Heart right ventricle (tissue), 16 donors: ENCODE data around the gene RAB35. TPM values are rescaled to one million over a fixed set of nuclear protein-coding genes. Genes with fewer than 3 reads are reported as not detected.

Experiments
- ATAC-seq, 8 donors: fragments of 200-7000 bp; cut with Tn5 transposase; one replicate each; pipeline ENCODE4 v1.9.1; 2020; ENCODE audit warnings: mild to moderate bottlenecking in 8 of 8, moderate library complexity in 8 of 8, moderate number of reproducible peaks in 1 of 8
- DNase-seq, 2 donors: peaks; one replicate each; pipeline ENCODE4 v3.0.0-alpha.2; 2020
- H3K27ac ChIP-seq, 10 donors: fragments of 200-600 bp; sonication (generic) in 2 of 10; one replicate each; pipeline versions ENCODE4 v1.5.0 to v1.8.0; 2020 to 2022; ENCODE audit warnings: mild to moderate bottlenecking in 3 of 10
- H3K27me3 ChIP-seq, 7 donors: fragments of 200-600 bp; one replicate each; pipeline ENCODE4 v1.8.0; 2021 to 2022; ENCODE audit warnings: mild to moderate bottlenecking in 2 of 7
- H3K36me3 ChIP-seq, 9 donors: fragments of 200-600 bp; sonication (generic) in 1 of 9; one replicate each; pipeline versions ENCODE4 v1.5.0 to v1.8.0; 2020 to 2022; ENCODE audit warnings: mild to moderate bottlenecking in 2 of 9
- H3K4me1 ChIP-seq, 9 donors: fragments of 200-600 bp; sonication (generic) in 1 of 9; one replicate each; pipeline versions ENCODE4 v1.5.0 to v1.8.0; 2020 to 2022; ENCODE audit warnings: mild to moderate bottlenecking in 4 of 9
- H3K4me3 ChIP-seq, 10 donors: fragments of 200-600 bp; sonication (generic) in 2 of 10; one replicate each; pipeline versions ENCODE4 v1.5.0 to v1.8.0; 2020 to 2022; ENCODE audit warnings: mild to moderate bottlenecking in 7 of 10, moderate library complexity in 2 of 10
- H3K9me3 ChIP-seq, 11 donors: fragments of 200-600 bp in 10 of 11; sonication (generic) in 2 of 11; one replicate each; pipeline versions ENCODE4 v1.5.0 to v1.8.0; 2013 to 2022; ENCODE audit warnings: mild to moderate bottlenecking in 2 of 11, control low read depth in 1 of 11, moderate library complexity in 1 of 11
- CTCF ChIP-seq, 9 donors: fragments of 200-600 bp; sonication (generic) in 2 of 9; IDR thresholded peaks; one replicate each; pipeline versions ENCODE4 v1.5.0 to v1.8.0; 2021 to 2022; ENCODE audit warnings: antibody characterized with exemption in 9 of 9, mild to moderate bottlenecking in 5 of 9, moderate library complexity in 1 of 9
- WGBS, 2 donors: extraction: QIAGEN DNeasy Blood & Tissue Kit; methylation state at CpG; one replicate each; pipeline ENCODE4 v1.1.7; 2013; ENCODE audit warnings: inconsistent platforms in 1 of 2; 5-methylcytosine and 5-hydroxymethylcytosine counted together
- intact Hi-C, 10 donors: fragments of 100-400 bp; cut with DNase I; formaldehyde crosslinking; loops; one replicate each; pipeline versions ENCODE4 v1.11.1 to v1.14.2; 2022
- polyA plus RNA-seq, 2 donors: library from polyadenylated mRNA; stranded (reverse); fragments of 200-250 nt; gene quantifications; one replicate each; pipeline ENCODE4 v1.2.3, GENCODE V29; 2013
- total RNA-seq, 10 donors: library from RNA; stranded (reverse); fragmentation: NEBNext Ultra II Directional in 3 of 10; extraction: Animal tissue kit (Norgen Biotek cat#: 25700) in 3 of 10; gene quantifications; one replicate each; pipeline versions ENCODE4 v1.2.1 to v1.2.4, GENCODE V29; 2021 to 2023
- donor health status: Arrhythmogenic right ventricular cardiomyopathy.
- donor health status: ischemic (EF 13 %, LVEDD 7.1; RV severe dilation, severe dysfunction).
- donor health status: healthy with polysubstance abuse.
- donor health status: DM: no; HTN: yes; CAD: no.
- donor health status: DM: no; HTN: no; CAD: no.
- donor health status: ischemic (EF 25% LVEDD 6.9; RV normal size, moderate dysfunction).
- donor health status: ischemic (EF 25% LVEDD 5.7; RV mildly dilated, moderate dysfunction).
- donor health status: healthy.
- donor health status: DM: yes; HTN: yes; CAD: no.
- donor health status: Ischemic cardiomyopathy.
- donor health status: ischemic (EF 35%, LVEDD 5.7; RV mildly dilated, moderate dysfunction).
- donor health status: nonischemic (EF 11% LVEDD 7.7; RV severe dilation, severe dysfunction).
- donor health status: DM: yes; HTN: yes; CAD: no.
- donor health status: PGD.
- donor health status: ischemic (EF 29% LVEDD 5.4; RV normal size, mild dysfunction).
- donor health status: nonischemic (EF 23%, LVEDD 6.1; RV moderate dilation, normal function).

RAB35 gene
- total and polyA plus RNA-seq, 12 donors, result 13.3 to 33.6 (median 23.9) TPM

- DNase-seq (no peak), ATAC-seq (no peak)
- intact Hi-C loops, result no loop called here
- TF ChIP-seq CTCF (IDR thresholded peaks at IDR 0.05), result no peak
- WGBS, 2 donors, result 91 to 93% methylated on average over 9 of the region's 9 CpGs
- no peak overlapping the region for H3K4me3 ChIP-seq
- no peaks in the 10 kb centered on the region for H3K9me3 ChIP-seq
- no peak overlapping the region for H3K27ac ChIP-seq
- H3K4me1 ChIP-seq, result no peaks in the 10 kb centered on the region
- H3K36me3 ChIP-seq, result peaks cover 7 to 100% (median 99%) of the 10 kb centered on the region in 9 donors
- no peaks in the 10 kb centered on the region for H3K27me3 ChIP-seq
Observed at GRCh38 chr12:120140603-120141002, 24.1 kb upstream of the RAB35 start.

- TF ChIP-seq CTCF (IDR thresholded peaks at IDR 0.05), result no peak
- ATAC-seq (no peak), DNase-seq (no peak)
- Histone ChIP-seq H3K36me3 (peaks cover 7 to 100% (median 99%) of the 10 kb centered on the region in 9 donors), H3K27me3 (no peaks in the 10 kb centered on the region), H3K9me3 (no peaks in the 10 kb centered on the region), H3K4me1 (no peaks in the 10 kb centered on the region), H3K27ac (no peak overlapping the region), H3K4me3 (no peak overlapping the region)
- WGBS, 2 donors, result 81 to 87% methylated on average over 5 of the region's 5 CpGs
- intact Hi-C loops, result loop anchor here in 1 of 10 donors (10.0 kb wide), 1 partner anchor 45 kb away; no protein-coding TSS in a partner anchor
Observed at GRCh38 chr12:120139958-120140357, 23.4 kb upstream of the RAB35 start.

GRCh38 chr12:120138366-120138765, 21.8 kb upstream of the RAB35 start:
- Histone ChIP-seq H3K27ac (no peak overlapping the region), H3K4me3 (no peak overlapping the region), H3K9me3 (no peaks in the 10 kb centered on the region), H3K4me1 (peaks cover 0 to 3% (median 0%) of the 10 kb centered on the region in 9 donors), H3K36me3 (peaks cover 7 to 100% (median 100%) of the 10 kb centered on the region in 9 donors), H3K27me3 (no peaks in the 10 kb centered on the region)
- DNase-seq, result no peak
- 89 to 90% methylated on average over 9 of the region's 9 CpGs for WGBS, 2 donors
- TF ChIP-seq CTCF (IDR thresholded peaks at IDR 0.05), result no peak
- intact Hi-C loops, result loop anchor here in 1 of 10 donors (10.0 kb wide), 1 partner anchor 46 kb away; no protein-coding TSS in a partner anchor
- ATAC-seq, result no peak

- Histone ChIP-seq H3K27ac (no peak overlapping the region), H3K9me3 (no peaks in the 10 kb centered on the region), H3K4me1 (peaks cover 0 to 8% (median 2%) of the 10 kb centered on the region in 9 donors), H3K4me3 (no peak overlapping the region), H3K27me3 (no peaks in the 10 kb centered on the region), H3K36me3 (peaks cover 7 to 100% (median 99%) of the 10 kb centered on the region in 9 donors)
- DNase-seq (no peak), ATAC-seq (peak in 3 of 8 donors; percentile 9 to 35 (median 23))
- 75 to 85% methylated on average over 11 of the region's 11 CpGs for WGBS, 2 donors
- intact Hi-C loops, result loop anchor here in 1 of 10 donors (10.0 kb wide), 1 partner anchor 47 kb away; no protein-coding TSS in a partner anchor
- TF ChIP-seq CTCF (IDR thresholded peaks at IDR 0.05), result no peak
Observed at GRCh38 chr12:120137833-120138232, 21.3 kb upstream of the RAB35 start.
